HepG2 (cell line): Measurements from ENCODE around the gene RGS11. TPM values are rescaled to one million over a fixed set of nuclear protein-coding genes. Genes with fewer than 3 reads are reported as not detected.

Source experiments
- ATAC-seq: fragments of 200-7000 bp; cut with Tn5 transposase; 3 replicates; pipeline ENCODE4 v1.9.1; 2020; ENCODE audit warnings: mild to moderate bottlenecking, moderate library complexity
- BruUV-seq: library from RNA; stranded (reverse); fragments of 400-500 nt; replicated peaks from 2 replicates; lab custom pipeline; 2021; lab: Mats Ljungman, UMichigan
- CTCF ChIA-PET: fragments of 300-600 bp; formaldehyde crosslinking; extraction: SDS; loops from one replicate; lab custom pipeline; 2021; ENCODE audit warnings: low total read pairs, inconsistent platforms, low intra/inter-chr PET ratio; lab: Yijun Ruan, JAX
- POLR2A ChIA-PET: fragments of 350-600 bp; sonication (Branson Sonifier 250); formaldehyde crosslinking; loops from one replicate; lab custom pipeline; 2020; ENCODE audit warnings: antibody characterized with exemption, inconsistent platforms; lab: Yijun Ruan, JAX
- DNase-seq: peaks from one replicate; pipeline ENCODE4 v3.0.0-alpha.2; 2015; ENCODE audit warnings: low spot score
- FAIRE-seq: peaks from 3 replicates; lab custom pipeline; 2011; peaks lifted over from hg19 to GRCh38; lab: Jason Lieb, UNC
- H2AFZ ChIP-seq: one replicate; pipeline ENCODE4 v1.6.1; 2011; ENCODE audit warnings: low read length, inconsistent platforms
- H3K27ac ChIP-seq: fragments of 300-600 bp; 3 replicates; pipeline ENCODE4 v1.8.0; 2011; ENCODE audit warnings: mixed run types, mild to moderate bottlenecking, mixed read lengths, low read length, inconsistent platforms; ENCODE audit not compliant: insufficient read depth; ENCODE audit errors: extremely low read length
- H3K27me3 ChIP-seq, 2 experiments: fragments of 200-600 bp in 1 of 2; 2 replicates in 1 of 2; 3 replicates in 1 of 2; pipeline versions ENCODE4 v1.6.0 to v1.8.0; 2011; ENCODE audit warnings: low read length in 2 of 2, mild to moderate bottlenecking in 2 of 2, moderate library complexity in 2 of 2, inconsistent platforms in 1 of 2; ENCODE audit not compliant: insufficient read depth in 2 of 2, control insufficient read depth in 1 of 2
- H3K36me3 ChIP-seq, 2 experiments: fragments of 200-600 bp in 1 of 2; replicated peaks in 1 of 2; 2 replicates in 1 of 2; 3 replicates in 1 of 2; pipeline versions ENCODE4 v1.5.1 to v1.8.0; 2011; ENCODE audit warnings: low read length in 2 of 2, inconsistent platforms in 1 of 2; ENCODE audit not compliant: insufficient read depth in 2 of 2, control insufficient read depth in 1 of 2
- H3K4me1 ChIP-seq: 2 replicates; pipeline ENCODE4 v1.5.1; 2012; ENCODE audit warnings: low read length, inconsistent platforms; ENCODE audit not compliant: insufficient read depth
- H3K4me2 ChIP-seq: 2 replicates; pipeline ENCODE4 v1.6.0; 2011; ENCODE audit warnings: low read depth, low read length, inconsistent platforms
- H3K4me3 ChIP-seq, 3 experiments: fragments of 200-600 bp in 1 of 3; sonication (generic), shearing (Covaris generic) in 1 of 3; replicated peaks in 1 of 3; 2 replicates each; pipeline ENCODE4 v1.5.1; 2011 to 2016; ENCODE audit warnings: low read length in 3 of 3, inconsistent platforms in 2 of 3, low read depth in 2 of 3, mild to moderate bottlenecking in 2 of 3, control low read depth in 1 of 3, mixed read lengths in 1 of 3; ENCODE audit not compliant: insufficient read depth in 1 of 3
- H3K79me2 ChIP-seq: one replicate; pipeline ENCODE4 v1.6.1; 2011; ENCODE audit warnings: low read length, inconsistent platforms; ENCODE audit not compliant: insufficient read depth
- H3K9ac ChIP-seq: 2 replicates; pipeline ENCODE4 v1.6.0; 2011; ENCODE audit warnings: mild to moderate bottlenecking, low read depth, low read length, inconsistent platforms; ENCODE audit not compliant: insufficient read depth
- H3K9me3 ChIP-seq: 2 replicates; pipeline ENCODE4 v1.5.1; 2012; ENCODE audit warnings: mild to moderate bottlenecking, low read length
- H4K20me1 ChIP-seq: 2 replicates; pipeline ENCODE4 v1.6.0; 2011; ENCODE audit warnings: inconsistent platforms, mild to moderate bottlenecking, low read length, moderate library complexity; ENCODE audit not compliant: insufficient read depth
- MAFK ChIP-seq, 2 experiments: IDR thresholded peaks in 1 of 2; conservative IDR thresholded peaks in 1 of 2; 2 replicates each; pipeline ENCODE4 v1.6.1; 2011; ENCODE audit warnings: improper control_type of control experiment in 2 of 2, low read length in 2 of 2
- SNAI1 ChIP-seq: sonication (generic); formaldehyde crosslinking; IDR thresholded peaks from 2 replicates; pipeline ENCODE4 v1.5.0; 2020; ENCODE audit warnings: mild to moderate bottlenecking, missing genetic modification reagents, borderline replicate concordance
- WGBS: methylation state at CpG from one replicate; pipeline ENCODE4 v1.1.6; 2017; ENCODE audit warnings: low lambda C conversion rate; 5-methylcytosine and 5-hydroxymethylcytosine counted together
- in situ Hi-C: cut with HindIII; loops from 2 replicates; pipeline ENCODE4 v1.10.0; 2017; ENCODE audit warnings: low pct_unique_long_range_greater_than_20kb; ENCODE audit not compliant: extremely low pct_ligation_motif_present
- intact Hi-C: fragments of 100-400 bp; cut with micrococcal nuclease; formaldehyde crosslinking; loops from one replicate; pipeline ENCODE4 v1.10.0; 2022; ENCODE audit not compliant: unreplicated experiment
- polyA plus RNA-seq, 8 experiments: library from polyadenylated mRNA; depleted of rRNA in 3 of 8; stranded (reverse) in 7 of 8; unstranded in 1 of 8; fragments of >200 nt; fragmentation: Illumina TruSeq in 4 of 8; extraction: Trizol in 4 of 8; gene quantifications; 2 replicates each; pipeline versions ENCODE4 v1.2.1 to v1.2.3, GENCODE V29; 2011 to 2016; ENCODE audit warnings: low read depth in 4 of 8, missing spikeins in 1 of 8, mixed read lengths in 1 of 8; ENCODE audit not compliant: insufficient read depth in 1 of 8
- total RNA-seq, 5 experiments: library from RNA; depleted of rRNA; stranded (reverse); fragments of >200 nt; fragmentation: Illumina TruSeq; extraction: Trizol; gene quantifications; 2 replicates each; pipeline ENCODE4 v1.2.3, GENCODE V29; 2016; ENCODE audit warnings: low read depth in 1 of 5
- TF ChIP-seq, protein P1 (sequence below): sonication (generic); formaldehyde crosslinking; IDR thresholded peaks from 2 replicates; pipeline ENCODE4 v1.4.0; 2020; ENCODE audit warnings: missing genetic modification reagents
- TF ChIP-seq, protein P2 (sequence below): sonication (generic); formaldehyde crosslinking; IDR thresholded peaks from 2 replicates; pipeline ENCODE4 v1.4.0; 2020; ENCODE audit warnings: missing genetic modification reagents

RGS11 gene
- total and polyA plus RNA-seq, 2 of the 13 experiments (the other 11 are each of a cell fraction or from before 2014, with no cell fraction given) = 0.11 TPM; not detected in 1

DNA sequence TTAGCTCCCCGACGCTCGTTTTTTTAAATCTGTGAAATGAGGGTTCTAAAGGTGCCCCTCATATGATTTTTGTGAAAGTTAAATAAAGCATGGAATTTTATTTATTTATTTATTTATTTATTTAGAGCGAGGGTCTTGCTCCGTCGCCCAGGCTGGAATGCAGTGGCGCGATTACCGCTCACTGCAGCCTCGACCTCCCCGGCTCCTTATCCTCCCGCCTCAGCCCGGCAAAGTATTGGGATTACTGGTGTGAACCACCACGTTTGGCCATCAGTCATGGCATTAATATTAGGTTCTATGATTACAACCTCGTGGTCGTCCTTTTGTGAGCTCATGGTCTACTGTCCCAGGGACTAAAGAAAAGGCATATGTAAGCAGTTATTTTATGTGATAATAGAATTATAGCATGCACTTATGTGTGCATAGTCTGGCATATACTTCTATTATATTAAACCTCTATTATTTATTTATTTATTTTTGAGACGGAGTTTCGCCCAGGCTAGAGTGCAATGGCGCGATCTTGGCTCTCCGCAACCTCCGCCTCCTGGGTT is 45.9 kb downstream of the RGS11 start:
- H3K36me3 ChIP-seq = peaks cover 12 to 23% of the 10 kb centered on the region in 2 experiments
- peak overlapping the region; percentile 91 to 99 (median 96) for H3K4me3 ChIP-seq
- H3K79me2 ChIP-seq = peaks cover 36% of the 10 kb centered on the region
- no peak for ATAC-seq
- H3K9ac ChIP-seq = peak overlapping the region; percentile 97
- in situ Hi-C loops (no loop called here), intact Hi-C loops (loop anchor here (5.0 kb wide), 1 partner anchor 132 kb away; no protein-coding TSS in a partner anchor)
- no peaks in the 10 kb centered on the region for H3K9me3 ChIP-seq
- CTCF ChIA-PET = no interaction called here
- 60% methylated on average over 22 of the region's 22 CpGs for WGBS
- no TSS peak for BruUV-seq
- H3K4me2 ChIP-seq = peak overlapping the region; percentile 97
- peaks cover 27% of the 10 kb centered on the region for H4K20me1 ChIP-seq
- no peaks in the 10 kb centered on the region; a peak in 1 of 5 replicates for H3K27me3 ChIP-seq
- TF ChIP-seq MAFK (conservative IDR thresholded peaks at IDR 0.05 in 1 of 2, IDR thresholded peaks at IDR 0.05 in 1 of 2; ENCODE audit: low read length in 2 of 2) (peak in 1 of 2 experiments; percentile 50; a peak in 2 of 4 replicates), SNAI1 (CRISPR knock-in tag) (0 out of 2 replicates have a peak, but pooled peaks have one; percentile 1)
- TF ChIP-seq, protein P1, sequence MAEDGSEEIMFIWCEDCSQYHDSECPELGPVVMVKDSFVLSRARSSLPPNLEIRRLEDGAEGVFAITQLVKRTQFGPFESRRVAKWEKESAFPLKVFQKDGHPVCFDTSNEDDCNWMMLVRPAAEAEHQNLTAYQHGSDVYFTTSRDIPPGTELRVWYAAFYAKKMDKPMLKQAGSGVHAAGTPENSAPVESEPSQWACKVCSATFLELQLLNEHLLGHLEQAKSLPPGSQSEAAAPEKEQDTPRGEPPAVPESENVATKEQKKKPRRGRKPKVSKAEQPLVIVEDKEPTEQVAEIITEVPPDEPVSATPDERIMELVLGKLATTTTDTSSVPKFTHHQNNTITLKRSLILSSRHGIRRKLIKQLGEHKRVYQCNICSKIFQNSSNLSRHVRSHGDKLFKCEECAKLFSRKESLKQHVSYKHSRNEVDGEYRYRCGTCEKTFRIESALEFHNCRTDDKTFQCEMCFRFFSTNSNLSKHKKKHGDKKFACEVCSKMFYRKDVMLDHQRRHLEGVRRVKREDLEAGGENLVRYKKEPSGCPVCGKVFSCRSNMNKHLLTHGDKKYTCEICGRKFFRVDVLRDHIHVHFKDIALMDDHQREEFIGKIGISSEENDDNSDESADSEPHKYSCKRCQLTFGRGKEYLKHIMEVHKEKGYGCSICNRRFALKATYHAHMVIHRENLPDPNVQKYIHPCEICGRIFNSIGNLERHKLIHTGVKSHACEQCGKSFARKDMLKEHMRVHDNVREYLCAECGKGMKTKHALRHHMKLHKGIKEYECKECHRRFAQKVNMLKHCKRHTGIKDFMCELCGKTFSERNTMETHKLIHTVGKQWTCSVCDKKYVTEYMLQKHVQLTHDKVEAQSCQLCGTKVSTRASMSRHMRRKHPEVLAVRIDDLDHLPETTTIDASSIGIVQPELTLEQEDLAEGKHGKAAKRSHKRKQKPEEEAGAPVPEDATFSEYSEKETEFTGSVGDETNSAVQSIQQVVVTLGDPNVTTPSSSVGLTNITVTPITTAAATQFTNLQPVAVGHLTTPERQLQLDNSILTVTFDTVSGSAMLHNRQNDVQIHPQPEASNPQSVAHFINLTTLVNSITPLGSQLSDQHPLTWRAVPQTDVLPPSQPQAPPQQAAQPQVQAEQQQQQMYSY (CRISPR knock-in tag) = no peak
- TF ChIP-seq, protein P2, sequence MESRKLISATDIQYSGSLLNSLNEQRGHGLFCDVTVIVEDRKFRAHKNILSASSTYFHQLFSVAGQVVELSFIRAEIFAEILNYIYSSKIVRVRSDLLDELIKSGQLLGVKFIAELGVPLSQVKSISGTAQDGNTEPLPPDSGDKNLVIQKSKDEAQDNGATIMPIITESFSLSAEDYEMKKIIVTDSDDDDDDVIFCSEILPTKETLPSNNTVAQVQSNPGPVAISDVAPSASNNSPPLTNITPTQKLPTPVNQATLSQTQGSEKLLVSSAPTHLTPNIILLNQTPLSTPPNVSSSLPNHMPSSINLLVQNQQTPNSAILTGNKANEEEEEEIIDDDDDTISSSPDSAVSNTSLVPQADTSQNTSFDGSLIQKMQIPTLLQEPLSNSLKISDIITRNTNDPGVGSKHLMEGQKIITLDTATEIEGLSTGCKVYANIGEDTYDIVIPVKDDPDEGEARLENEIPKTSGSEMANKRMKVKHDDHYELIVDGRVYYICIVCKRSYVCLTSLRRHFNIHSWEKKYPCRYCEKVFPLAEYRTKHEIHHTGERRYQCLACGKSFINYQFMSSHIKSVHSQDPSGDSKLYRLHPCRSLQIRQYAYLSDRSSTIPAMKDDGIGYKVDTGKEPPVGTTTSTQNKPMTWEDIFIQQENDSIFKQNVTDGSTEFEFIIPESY = peak; percentile 54
- H3K4me1 ChIP-seq = peaks cover 32% of the 10 kb centered on the region
- FAIRE-seq = no peak
- POLR2A ChIA-PET = interaction anchor here (0.7 kb wide), 1 partner anchor 123 kb away, joined by 5 read pairs; the partner anchor contains the start of gene AXIN1
- peak overlapping the region; percentile 94 for H3K27ac ChIP-seq
- no peak for DNase-seq
- H2AFZ ChIP-seq = peak overlapping the region; percentile 95
